ENCODE measurements around the gene UBASH3B. TPM values are rescaled to one million over a fixed set of nuclear protein-coding genes. Genes with fewer than 3 reads are reported as not detected.
"Not testable (repeated sequence)": the region's sequence is repeated elsewhere in the genome, so short reads cannot be mapped to it uniquely, and the experiment has no call there.

The UBASH3B gene
- total RNA-seq, 1 donor = 11.0 TPM

DNA sequence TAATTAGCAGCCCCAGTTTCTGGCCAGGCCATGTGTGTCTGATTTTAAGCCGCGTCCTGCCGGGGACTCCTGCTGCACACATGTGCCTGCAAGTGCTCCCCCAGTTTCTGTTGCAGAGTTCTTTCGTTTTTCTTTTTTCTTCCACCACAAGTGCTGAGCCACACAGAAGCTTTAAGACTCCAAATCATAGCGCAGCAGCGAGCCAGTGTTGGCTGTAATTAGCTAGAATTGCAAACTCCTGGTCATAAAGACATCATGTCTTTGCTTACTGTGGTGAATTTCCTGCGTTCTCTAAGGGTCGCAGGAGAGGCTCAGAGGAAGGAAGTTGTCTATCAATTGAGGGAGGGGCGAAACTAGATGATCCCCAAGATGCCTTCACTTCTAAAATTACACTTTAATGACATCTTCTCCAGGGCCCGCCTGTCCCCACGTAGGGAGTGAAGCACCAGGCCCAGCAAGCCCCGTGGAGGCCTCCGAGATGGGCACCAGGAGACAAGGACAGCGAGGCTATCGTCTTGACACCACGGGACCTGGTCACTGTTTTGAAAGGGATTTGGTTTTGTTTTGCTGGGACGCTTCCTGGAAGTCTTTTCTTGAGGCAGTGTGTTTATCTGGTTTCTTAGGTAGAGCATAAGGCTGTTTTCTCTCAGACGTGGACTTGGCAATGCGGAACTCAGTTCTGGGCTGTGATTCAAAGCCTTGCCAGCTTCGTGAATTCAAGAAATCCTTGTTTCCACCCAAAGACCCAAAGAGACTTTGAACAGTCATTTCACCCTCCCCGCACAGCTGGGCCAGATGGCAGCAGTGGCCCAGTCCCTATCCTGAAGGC, 71.8 kb downstream of the UBASH3B start:
- DNase-seq (ENCODE audit: low read depth in 2 of 3, low spot score in 2 of 3) = peak in 1 of 3 donors; percentile 33

DNA sequence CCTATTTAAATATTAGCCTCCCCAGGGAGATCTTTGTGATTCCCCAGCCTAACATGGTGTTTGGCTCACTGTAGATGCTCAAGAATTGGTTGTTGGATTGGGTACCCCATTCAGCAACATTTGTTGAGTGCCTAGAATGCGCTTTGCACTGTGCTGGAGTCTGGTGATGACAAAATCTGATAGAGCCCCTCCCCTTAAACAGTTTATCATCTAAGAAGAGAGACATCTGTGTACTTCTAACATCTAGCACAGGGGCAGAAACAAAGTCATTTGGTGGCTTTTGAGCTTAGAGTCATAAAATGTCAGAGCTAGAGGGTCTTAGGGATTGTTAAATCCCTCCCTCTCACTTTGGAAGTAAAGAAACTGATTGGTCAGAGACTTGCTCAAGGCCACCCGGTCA, 73.0 kb downstream of the UBASH3B start:
- DNase-seq (ENCODE audit: low read depth in 2 of 3, low spot score in 2 of 3) = no peak

DNA sequence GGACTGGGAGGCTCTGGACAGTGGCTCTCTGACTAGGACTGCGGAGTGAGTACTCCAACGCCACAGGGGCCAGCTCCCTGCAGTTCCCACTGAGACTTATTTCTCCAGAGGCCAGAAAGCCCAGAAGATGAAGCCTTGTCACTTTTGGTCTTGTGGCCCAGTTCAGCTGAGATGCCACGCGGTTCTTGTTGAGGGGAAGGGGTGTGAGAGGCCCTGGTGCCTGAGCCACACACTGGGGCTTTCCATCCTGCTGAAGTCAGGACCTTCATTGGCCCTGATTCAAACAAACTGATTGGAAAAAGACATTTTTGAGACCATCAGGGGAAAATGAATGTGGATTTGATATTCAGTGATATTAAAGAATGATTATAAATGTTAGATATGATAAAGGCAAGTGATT, 73.6 kb downstream of the UBASH3B start:
- no peak for DNase-seq (ENCODE audit: low read depth in 2 of 3, low spot score in 2 of 3)

GRCh38 chr11:122730694-122731093, 75.2 kb downstream of the UBASH3B start:
- not testable (repeated sequence) for DNase-seq (ENCODE audit: low read depth in 2 of 3, low spot score in 2 of 3)

GRCh38 chr11:122731500-122731913, 76.0 kb downstream of the UBASH3B start:
- DNase-seq (ENCODE audit: low read depth in 2 of 3, low spot score in 2 of 3) = no peak

- no peak for DNase-seq (ENCODE audit: low read depth in 2 of 3, low spot score in 2 of 3)
These were observed 77.1 kb downstream of the UBASH3B start for GRCh38 chr11:122732342-122733315.

DNA sequence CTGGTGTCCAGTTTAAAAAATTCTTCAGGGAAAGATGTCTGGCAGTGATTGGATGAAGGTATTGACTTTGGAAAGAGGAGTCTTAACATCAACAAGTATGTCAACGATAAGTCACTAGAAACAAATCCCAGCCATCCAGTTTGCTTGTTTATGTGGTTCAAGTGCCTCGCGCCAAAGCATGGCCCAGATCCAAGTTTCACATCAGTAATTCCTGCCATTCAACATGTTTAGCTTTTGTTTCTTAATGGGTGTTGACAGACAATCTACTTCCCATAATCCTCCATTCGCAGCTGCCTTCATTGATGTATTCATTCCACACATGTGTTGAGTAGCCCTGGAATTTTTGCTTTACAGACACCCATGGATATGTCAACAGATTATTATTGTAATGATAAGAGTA, 77.8 kb downstream of the UBASH3B start:
- DNase-seq (ENCODE audit: low read depth in 2 of 3, low spot score in 2 of 3) = no peak

DNA sequence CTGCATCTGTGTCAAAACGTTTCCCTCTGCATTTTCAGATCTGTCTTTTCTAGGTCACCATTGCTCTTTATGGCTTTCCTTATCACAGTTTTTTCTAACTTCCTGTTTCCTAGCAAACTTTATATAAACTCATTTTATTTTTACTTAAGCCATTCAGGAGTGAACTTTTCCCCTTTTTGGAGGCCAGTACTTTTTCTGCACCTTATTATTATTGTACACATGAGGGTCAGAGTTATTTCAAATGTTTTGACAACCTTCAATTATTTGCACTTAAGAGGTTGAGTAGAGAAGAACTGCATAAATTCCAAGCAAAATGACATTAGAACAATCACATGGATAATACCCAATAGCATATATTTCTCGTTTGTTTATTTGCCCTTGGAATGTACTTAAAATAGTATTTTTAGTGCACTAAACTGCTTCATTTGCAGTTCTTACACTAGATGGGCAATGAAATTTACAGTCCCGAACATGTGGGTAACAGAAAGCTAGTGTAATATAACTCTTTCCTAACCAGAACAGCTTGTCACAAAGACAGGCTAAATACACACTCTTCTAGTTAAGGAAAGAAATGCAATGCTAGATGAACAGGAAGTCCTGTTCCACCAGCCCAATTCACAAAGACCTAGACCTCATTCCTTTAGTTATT, 79.5 kb downstream of the UBASH3B start:
- no peak for DNase-seq (ENCODE audit: low read depth in 2 of 3, low spot score in 2 of 3)

DNA sequence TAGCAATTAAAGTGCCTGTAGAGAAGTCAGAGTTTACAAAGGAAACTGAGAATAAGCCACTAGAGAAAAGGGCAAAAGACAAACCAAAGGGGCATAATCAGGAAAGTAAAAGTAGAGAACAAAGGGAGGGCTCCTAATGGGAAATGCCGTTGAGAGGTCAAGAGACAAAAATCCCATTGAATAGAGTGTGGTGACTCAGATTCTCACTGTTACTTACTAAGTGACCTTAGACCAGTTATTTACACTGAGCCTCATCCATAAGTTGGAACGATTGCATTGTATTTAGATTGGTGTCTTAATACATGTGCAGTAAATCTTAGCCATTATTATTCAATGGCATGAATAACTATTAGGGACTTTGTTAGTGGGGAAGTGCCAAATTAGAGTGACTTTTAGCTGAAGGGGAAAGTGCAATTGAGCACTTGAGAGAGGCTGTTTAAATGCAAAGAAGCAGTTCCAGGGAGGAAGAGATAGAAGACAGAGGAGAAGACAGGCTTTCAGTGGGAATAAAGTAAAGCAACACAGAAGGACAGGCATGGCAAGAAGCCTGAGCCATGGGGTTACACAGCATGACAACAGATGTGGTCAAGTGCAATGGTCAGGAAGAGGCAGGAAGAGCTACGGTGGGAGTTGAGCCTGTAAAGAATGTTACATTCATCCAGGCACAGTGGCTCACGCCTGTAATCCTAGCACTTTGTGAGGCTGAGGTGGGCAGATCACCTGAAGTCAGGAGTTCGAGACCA, 82.6 kb downstream of the UBASH3B start:
- DNase-seq (ENCODE audit: low read depth in 2 of 3, low spot score in 2 of 3) = no peak

- no peak for DNase-seq (ENCODE audit: low read depth in 2 of 3, low spot score in 2 of 3)
These were observed 86.2 kb downstream of the UBASH3B start for GRCh38 chr11:122741613-122742300.

DNA sequence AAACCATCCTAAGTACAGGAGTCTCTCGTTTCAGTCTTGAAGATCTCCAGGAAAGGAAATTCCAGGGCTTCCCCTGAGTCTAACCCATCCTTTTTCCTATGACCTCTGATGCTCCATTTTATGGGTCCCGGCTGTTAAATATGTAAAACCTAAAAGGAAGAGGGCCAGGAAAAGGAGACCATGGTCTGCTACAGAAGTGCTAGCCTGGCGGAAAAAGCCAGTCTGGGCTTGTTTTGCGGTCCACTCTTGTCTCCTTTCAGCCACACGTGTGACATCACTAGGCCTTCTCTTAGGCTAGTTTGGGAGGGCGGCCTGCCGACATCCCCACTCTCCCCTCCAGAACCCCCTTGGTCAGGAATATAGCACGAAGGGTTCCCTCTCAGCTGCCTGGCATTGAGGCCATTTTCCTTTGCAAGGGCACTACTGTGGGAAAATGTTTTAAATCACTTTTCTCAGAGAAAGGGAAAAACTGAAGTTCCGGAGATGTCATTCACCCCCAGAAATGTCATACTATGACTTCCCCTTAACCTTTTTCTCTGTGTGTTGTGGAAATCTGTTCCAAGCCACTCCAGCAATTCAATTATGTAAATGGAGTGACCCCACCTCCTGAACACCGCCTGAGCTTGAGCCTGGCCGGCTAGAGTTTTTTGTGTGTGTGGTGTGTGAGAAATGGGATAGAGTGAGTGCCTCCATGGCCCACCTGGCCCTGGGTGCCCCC, 86.9 kb downstream of the UBASH3B start:
- no peak for DNase-seq (ENCODE audit: low read depth in 2 of 3, low spot score in 2 of 3)

- DNase-seq (ENCODE audit: low read depth in 2 of 3, low spot score in 2 of 3) = no peak
These were observed 87.7 kb downstream of the UBASH3B start for GRCh38 chr11:122743097-122743741.

DNA sequence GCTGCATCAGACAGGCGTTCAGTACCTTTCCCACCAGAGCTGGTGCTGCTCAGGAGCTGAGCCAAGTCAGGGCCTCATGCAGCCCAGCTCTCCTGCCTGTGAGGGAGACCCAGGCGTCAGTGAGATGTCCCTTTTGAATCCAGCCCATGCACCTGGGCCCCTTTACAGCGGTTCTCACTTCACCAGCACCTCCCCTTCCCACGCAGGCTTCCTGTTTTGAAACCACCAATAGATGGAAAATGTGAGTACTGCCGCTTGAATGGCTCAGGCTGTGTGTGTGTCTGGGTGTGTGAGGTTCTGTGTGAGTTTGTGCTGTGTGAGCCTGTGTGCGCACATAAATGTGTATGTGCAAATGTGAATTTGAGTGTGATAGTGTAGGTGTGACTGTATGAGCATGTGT, 88.4 kb downstream of the UBASH3B start:
- DNase-seq (ENCODE audit: low read depth in 2 of 3, low spot score in 2 of 3) = peak; percentile 37 to 98 (median 93)

- no peak for DNase-seq (ENCODE audit: low read depth in 2 of 3, low spot score in 2 of 3)
These were observed 88.8 kb downstream of the UBASH3B start for GRCh38 chr11:122744357-122744756.

GRCh38 chr11:122745111-122745510, 89.6 kb downstream of the UBASH3B start:
- DNase-seq (ENCODE audit: low read depth in 2 of 3, low spot score in 2 of 3) = no peak

GRCh38 chr11:122746050-122746478, 90.5 kb downstream of the UBASH3B start:
- peak in 1 of 3 donors; percentile 55 for DNase-seq (ENCODE audit: low read depth in 2 of 3, low spot score in 2 of 3)

GRCh38 chr11:122746611-122747244, 91.2 kb downstream of the UBASH3B start:
- DNase-seq (ENCODE audit: low read depth in 2 of 3, low spot score in 2 of 3) = no peak

GRCh38 chr11:122747351-122747781, 91.8 kb downstream of the UBASH3B start:
- DNase-seq (ENCODE audit: low read depth in 2 of 3, low spot score in 2 of 3) = no peak

All from hematopoietic multipotent progenitor cell (in vitro differentiated cells).